Stimulated activated naive CD8-positive, alpha-beta T cell treated with anti-CD3 and anti-CD28 coated beads, Interleukin-15, Interleukin-2, amounts not matched to agents 100 U/mL and 50 U/mL, for 24 hours (primary cell): Measurements from ENCODE around the gene EXOC3L1.

Experiments used
- ATAC-seq: fragments of 150-1000 bp; cut with Tn5 transposase; one replicate; pipeline ENCODE4 v1.10.0; 2021
- DNase-seq: peaks from one replicate; pipeline ENCODE4 v3.0.0; 2021

EXOC3L1 gene

GRCh38 chr16:67164599-67165061, 25.3 kb downstream of the EXOC3L1 start, which contains the start of gene HSF4:
Gene HSF4, plus strand, starts transcription at chr16:67164745. Its CDS starts 67 bp downstream, at chr16:67164812.
- DNase-seq (no peak), ATAC-seq (no peak)

- ATAC-seq, result no peak
- no peak for DNase-seq
Measured at GRCh38 chr16:67163999-67164558, 25.9 kb downstream of the EXOC3L1 start.

- peak; percentile 53 for DNase-seq
- no peak for ATAC-seq
Measured at GRCh38 chr16:67163164-67163998, 26.6 kb downstream of the EXOC3L1 start.

GRCh38 chr16:67162506-67163163, 27.3 kb downstream of the EXOC3L1 start:
- ATAC-seq (no peak), DNase-seq (no peak)

- no peak for DNase-seq
- ATAC-seq, result no peak
Measured at GRCh38 chr16:67161595-67162058, 28.3 kb downstream of the EXOC3L1 start.

- peak; percentile 84 for DNase-seq
Measured at GRCh38 chr16:67158637-67159600, 31.0 kb downstream of the EXOC3L1 start.

GRCh38 chr16:67157892-67158635, 31.9 kb downstream of the EXOC3L1 start:
- DNase-seq, result no peak
- no peak for ATAC-seq

More at GRCh38 chr16:67158637-67159600, 31.0 kb downstream of the EXOC3L1 start:
- ATAC-seq, result peak; percentile 45

GRCh38 chr16:67157106-67157748, 32.7 kb downstream of the EXOC3L1 start:
- DNase-seq (no peak), ATAC-seq (no peak)

- DNase-seq, result no peak
Measured at GRCh38 chr16:67156143-67156844, 33.6 kb downstream of the EXOC3L1 start.

GRCh38 chr16:67155295-67156142, 34.4 kb downstream of the EXOC3L1 start:
- peak; percentile 87 for DNase-seq
- ATAC-seq, result peak; percentile 44

More at GRCh38 chr16:67156143-67156844, 33.6 kb downstream of the EXOC3L1 start:
- ATAC-seq, result no peak

- ATAC-seq (no peak), DNase-seq (no peak)
Measured at GRCh38 chr16:67154578-67155294, 35.2 kb downstream of the EXOC3L1 start.

- ATAC-seq (no peak), DNase-seq (no peak)
Measured at GRCh38 chr16:67151431-67152097, 38.4 kb downstream of the EXOC3L1 start.

- DNase-seq (peak; percentile 49), ATAC-seq (peak; percentile 45)
Measured at GRCh38 chr16:67150833-67151396, 39.0 kb downstream of the EXOC3L1 start, which contains the start of gene B3GNT9. Gene B3GNT9, minus strand, starts transcription at chr16:67150998. Its CDS starts 513 bp downstream, at chr16:67150485.

GRCh38 chr16:67150047-67150832, 39.7 kb downstream of the EXOC3L1 start:
- peak; percentile 61 for ATAC-seq
- peak; percentile 60 for DNase-seq

GRCh38 chr16:67149276-67150046, 40.5 kb downstream of the EXOC3L1 start:
- DNase-seq (no peak), ATAC-seq (no peak)
